Prostate gland (tissue), 2 donors: Measurements from ENCODE around the gene SF1.

Experiments used
- POLR2A ChIP-seq: fragments of 450-650 bp; IDR thresholded peaks from one replicate; pipeline ENCODE4 v1.6.1; 2016; ENCODE audit warnings: antibody characterized with exemption, mild to moderate bottlenecking
- POLR2AphosphoS5 ChIP-seq: sonication (generic); formaldehyde crosslinking; IDR thresholded peaks from one replicate; pipeline ENCODE4 v1.6.1; 2017; ENCODE audit warnings: antibody characterized with exemption
- TF ChIP-seq, protein P1 (sequence below), 4 experiments: fragments of 200-600 bp in 2 of 4; fragments of 450-650 bp in 2 of 4; sonication (generic) in 2 of 4; IDR thresholded peaks; 1 replicate in 3 of 4; 2 replicates in 1 of 4; pipeline ENCODE4 v1.5.1; 2016 to 2019; ENCODE audit warnings: antibody characterized with exemption in 4 of 4, mild to moderate bottlenecking in 2 of 4, moderate library complexity in 2 of 4

DNA sequence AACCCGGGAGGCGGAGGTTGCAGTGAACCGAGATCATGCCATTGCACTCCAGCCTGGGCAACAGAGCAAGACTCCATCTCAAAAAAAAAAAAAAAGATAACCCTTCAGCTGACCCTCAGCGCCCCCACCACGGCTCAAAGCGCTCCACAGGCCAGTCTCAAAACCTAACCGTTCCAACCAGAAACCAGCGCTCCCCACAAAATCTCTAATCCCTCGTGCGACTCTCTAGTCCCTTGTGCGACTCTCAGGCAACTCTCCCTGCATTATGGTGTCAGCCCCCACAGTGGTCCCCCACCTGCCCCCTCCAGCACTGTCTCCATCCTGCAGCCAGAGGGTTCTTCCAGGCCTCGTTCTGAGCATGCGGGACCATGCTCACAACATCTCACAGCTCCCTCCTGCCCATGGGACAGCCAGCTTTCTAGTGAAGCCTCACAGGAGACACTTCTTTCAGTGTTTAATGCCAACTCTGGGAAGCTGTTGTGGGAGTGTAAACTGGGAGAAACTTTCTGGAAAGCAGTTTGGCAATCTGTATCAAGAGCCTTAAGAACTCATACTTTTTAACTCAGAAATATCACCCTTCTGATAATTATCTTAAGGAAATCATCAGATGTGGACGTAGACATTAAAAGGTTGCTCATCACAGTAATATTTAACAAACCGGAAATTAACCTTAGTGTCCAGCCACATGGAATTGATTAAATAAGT is 30.2 kb downstream of the SF1 start:
- no peak for TF ChIP-seq POLR2A
- TF ChIP-seq, protein P1, sequence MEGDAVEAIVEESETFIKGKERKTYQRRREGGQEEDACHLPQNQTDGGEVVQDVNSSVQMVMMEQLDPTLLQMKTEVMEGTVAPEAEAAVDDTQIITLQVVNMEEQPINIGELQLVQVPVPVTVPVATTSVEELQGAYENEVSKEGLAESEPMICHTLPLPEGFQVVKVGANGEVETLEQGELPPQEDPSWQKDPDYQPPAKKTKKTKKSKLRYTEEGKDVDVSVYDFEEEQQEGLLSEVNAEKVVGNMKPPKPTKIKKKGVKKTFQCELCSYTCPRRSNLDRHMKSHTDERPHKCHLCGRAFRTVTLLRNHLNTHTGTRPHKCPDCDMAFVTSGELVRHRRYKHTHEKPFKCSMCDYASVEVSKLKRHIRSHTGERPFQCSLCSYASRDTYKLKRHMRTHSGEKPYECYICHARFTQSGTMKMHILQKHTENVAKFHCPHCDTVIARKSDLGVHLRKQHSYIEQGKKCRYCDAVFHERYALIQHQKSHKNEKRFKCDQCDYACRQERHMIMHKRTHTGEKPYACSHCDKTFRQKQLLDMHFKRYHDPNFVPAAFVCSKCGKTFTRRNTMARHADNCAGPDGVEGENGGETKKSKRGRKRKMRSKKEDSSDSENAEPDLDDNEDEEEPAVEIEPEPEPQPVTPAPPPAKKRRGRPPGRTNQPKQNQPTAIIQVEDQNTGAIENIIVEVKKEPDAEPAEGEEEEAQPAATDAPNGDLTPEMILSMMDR (IDR thresholded peaks at IDR 0.05), result no peak
- no peak for TF ChIP-seq POLR2AphosphoS5
